ENCODE measurements around the gene SPPL2B.

- no peak for TF ChIP-seq CTCF (IDR thresholded peaks at IDR 0.05)
- no peak for TF ChIP-seq SIN3A (IDR thresholded peaks at IDR 0.05; ENCODE audit: borderline replicate concordance, insufficient read depth, low read depth, low read length)
- no peak for TF ChIP-seq POLR2AphosphoS5 (IDR thresholded peaks at IDR 0.05; ENCODE audit: low read depth, low read length)
These were observed 65.6 kb downstream of the SPPL2B start for GRCh38 chr19:2394054-2394441.

Data from Panc1 (cell line).